ENCODE results near the gene PACSIN2.
"Not testable (repeated sequence)": the region's sequence is repeated elsewhere in the genome, so short reads cannot be mapped to it uniquely, and the experiment has no call there.

Gene PACSIN2

DNA sequence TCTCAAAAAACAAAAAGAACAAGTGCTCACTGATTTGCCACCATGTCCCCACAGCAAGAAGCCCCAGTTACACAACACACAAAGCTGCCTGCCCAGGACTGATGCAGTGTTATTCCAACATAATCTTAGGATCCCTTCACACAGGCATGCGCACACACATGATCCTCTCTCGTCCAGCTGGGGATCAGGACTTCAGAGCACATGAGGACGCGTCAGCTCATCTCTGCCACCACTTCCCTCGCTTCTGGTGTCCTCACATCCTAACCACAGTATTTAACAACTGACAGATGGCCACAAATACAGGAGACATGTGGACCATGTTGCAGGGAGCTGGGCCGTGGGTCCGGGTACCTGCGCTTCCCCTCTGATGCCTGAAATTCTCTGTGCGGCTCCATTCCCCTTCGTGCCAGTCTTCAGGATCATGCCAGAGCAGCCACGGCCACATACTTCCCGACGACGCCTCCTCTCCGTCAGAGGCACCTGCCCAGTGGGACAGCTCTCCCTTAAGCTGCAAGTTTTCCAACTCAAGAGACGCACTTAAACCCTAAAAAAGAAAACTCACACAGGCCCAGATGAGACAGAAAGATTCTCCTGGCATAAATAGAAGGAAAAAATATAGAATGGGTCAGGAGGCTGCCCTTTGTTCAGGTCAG, 68.3 kb downstream of the PACSIN2 start:
- TF ChIP-seq POLR2A (IDR thresholded peaks at IDR 0.05; ENCODE audit: low read length) = no peak
- no peak for DNase-seq

DNA sequence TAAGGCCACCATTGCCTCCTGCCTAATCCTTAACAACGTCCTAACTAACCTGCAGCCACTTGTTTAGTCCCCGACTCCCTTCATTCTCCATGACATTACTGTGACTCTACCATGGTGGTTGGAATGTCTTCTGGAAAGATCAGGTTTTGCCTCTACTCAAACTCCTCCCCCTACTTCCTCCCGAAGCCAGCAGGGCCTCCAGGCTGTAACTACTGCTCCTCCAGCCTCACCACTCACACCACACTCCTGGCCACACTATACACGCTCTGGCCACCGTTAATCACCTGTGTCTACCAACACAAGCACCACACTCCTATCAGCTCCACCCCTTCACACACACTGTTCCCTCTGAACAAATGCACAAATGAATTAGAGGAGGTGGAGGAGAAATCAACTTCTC, 69.2 kb downstream of the PACSIN2 start:
- DNase-seq = no peak
- TF ChIP-seq POLR2A (IDR thresholded peaks at IDR 0.05; ENCODE audit: low read length) = no peak
- no peak for TF ChIP-seq GATA1 (IDR thresholded peaks at IDR 0.05; ENCODE audit: low read depth, low read length)

DNA sequence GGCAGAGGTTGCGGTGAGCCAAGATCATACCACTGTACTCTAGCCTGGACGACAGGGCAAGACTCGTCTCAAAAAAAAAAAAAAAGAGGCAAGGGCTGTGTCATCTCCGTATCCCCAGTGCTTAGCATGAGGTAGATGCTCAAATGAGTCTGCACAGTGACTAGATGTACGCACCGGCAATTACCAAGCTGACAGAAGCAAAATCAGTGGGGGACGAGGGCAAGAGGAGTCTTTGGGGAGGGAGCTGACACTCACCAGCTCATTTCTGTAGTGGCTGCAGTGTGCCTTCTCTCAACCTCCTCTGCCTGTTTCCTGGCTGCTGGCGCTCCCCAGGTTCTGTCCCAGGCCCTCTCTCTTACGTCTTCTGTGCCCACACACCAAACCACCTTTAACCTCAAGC, 69.9 kb downstream of the PACSIN2 start:
- no peak for DNase-seq
- no peak for TF ChIP-seq GATA1 (IDR thresholded peaks at IDR 0.05; ENCODE audit: low read depth, low read length)
- no peak for TF ChIP-seq POLR2A (IDR thresholded peaks at IDR 0.05; ENCODE audit: low read length)

DNA sequence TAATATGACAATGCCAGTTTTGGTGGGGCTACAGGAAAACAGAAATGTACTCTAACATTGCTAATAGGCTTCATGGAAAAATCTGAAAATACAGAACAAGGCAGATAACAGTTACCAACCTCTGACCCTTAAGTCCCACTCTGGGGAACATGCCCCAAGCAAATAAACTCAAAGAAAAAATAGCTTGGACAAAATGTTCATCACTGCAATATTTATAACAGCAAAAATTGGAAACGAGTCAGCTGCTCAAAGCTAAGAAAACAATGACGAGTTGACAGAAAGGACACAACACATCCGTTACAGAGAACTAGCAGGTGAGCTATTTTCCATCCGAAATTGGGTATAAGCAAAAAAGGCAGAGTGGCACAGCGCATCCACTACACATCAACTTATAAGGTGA, 70.5 kb downstream of the PACSIN2 start:
- no peak for DNase-seq
- TF ChIP-seq GATA1 (IDR thresholded peaks at IDR 0.05; ENCODE audit: low read depth, low read length) = no peak
- no peak for TF ChIP-seq POLR2A (IDR thresholded peaks at IDR 0.05; ENCODE audit: low read length)

DNA sequence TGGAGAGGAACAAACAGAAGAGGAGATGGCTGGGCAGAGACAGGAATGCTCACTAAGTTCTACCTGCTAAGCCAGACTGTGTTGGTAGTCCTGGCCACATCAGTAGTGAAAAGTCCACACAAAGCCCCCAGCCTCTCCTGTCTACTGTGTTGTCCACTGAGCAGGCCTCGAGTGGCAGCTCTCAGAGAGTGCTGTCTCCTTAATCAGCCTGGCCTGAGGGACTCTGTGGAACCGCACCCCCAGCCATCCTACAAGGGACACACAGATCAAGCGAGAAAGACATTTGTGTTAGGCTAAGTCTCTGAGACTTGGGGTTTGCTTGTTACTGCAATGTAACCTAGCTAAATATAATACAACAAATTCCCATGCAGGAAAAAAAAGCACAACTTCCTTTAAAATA, 71.0 kb downstream of the PACSIN2 start:
- TF ChIP-seq GATA1 (IDR thresholded peaks at IDR 0.05; ENCODE audit: low read depth, low read length) = no peak
- no peak for TF ChIP-seq POLR2A (IDR thresholded peaks at IDR 0.05; ENCODE audit: low read length)

DNA sequence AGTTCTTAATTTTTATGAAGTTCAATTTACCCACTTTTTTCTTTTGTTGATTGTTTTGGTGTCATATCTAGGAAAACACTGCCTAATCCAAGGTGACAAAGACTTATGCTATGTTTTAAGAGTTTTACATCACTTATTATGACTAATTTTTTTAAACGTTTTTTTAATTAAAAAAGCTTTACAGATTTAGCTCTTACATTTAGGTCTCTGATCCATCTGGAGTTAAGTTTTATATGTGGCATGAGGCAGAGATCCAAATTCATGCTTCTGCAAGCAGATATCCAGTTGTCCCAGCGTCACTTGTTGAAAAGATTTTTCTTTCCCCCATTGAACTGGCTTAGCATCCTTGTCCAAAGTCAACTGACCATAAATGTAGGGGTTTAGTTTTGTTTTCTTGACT, 72.6 kb downstream of the PACSIN2 start:
- no peak for TF ChIP-seq GATA1 (IDR thresholded peaks at IDR 0.05; ENCODE audit: low read depth, low read length)
- TF ChIP-seq POLR2A (IDR thresholded peaks at IDR 0.05; ENCODE audit: low read length) = no peak
- DNase-seq = no peak

More for the DNA sequence above, 71.0 kb downstream of the PACSIN2 start:
- DNase-seq = no peak

DNA sequence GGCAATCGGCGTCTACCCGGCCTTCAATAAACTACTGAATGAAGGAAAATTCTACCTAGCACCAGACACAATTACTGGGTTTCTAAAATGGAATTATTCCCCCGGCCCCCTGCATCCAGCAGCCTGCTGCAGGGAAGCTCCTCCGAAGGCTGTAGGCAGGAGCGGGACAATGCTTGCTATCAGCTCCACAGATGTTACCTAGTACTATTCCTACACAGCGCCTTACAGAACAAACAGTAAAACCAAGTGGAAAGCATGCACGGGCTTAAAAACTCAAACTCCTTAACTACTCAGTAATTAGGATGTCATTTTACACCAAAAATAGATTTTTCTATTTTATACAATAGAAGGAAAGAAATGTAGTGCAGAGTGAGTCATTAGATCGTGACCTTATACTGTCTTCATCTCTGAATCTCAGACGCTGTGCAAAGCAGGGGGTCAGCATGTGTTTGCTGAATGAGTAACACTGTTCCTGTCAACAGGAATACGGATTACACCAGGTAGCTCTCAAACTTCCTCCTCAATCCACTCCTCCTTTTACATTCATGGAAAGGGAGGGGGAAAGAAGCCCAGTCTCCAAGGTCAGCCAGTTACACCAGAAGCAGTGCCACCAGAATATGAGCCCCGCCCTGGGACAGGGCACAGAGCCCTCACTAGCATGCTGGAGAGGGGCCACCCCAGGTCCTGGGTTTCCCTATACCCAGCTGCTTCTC, 74.9 kb downstream of the PACSIN2 start:
- no peak for TF ChIP-seq POLR2A (IDR thresholded peaks at IDR 0.05; ENCODE audit: low read length)
- no peak for TF ChIP-seq GATA1 (IDR thresholded peaks at IDR 0.05; ENCODE audit: low read depth, low read length)
- no peak for DNase-seq

DNA sequence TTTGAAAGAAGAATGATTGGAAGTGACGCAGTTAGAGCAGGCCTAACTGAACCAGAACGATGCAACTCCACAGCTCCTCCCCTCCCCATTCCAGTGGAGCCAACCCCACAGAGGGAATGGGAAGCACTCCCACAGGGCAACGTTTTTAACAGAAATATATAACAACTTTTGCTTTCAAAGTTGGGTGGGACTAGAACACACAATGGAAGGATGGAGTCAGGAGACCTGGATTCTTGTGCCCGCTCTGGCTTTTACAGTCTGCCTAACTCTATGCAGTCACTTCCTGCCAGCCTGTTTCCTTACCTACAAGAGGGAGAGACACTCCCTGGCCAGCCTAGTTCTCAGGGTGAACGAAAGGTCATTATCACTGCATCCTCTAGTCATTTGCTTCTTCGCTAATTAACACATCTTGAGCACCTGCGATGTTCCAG, 75.5 kb downstream of the PACSIN2 start:
- TF ChIP-seq POLR2A (IDR thresholded peaks at IDR 0.05; ENCODE audit: low read length) (no peak), GATA1 (IDR thresholded peaks at IDR 0.05; ENCODE audit: low read depth, low read length) (no peak)
- DNase-seq = no peak

DNA sequence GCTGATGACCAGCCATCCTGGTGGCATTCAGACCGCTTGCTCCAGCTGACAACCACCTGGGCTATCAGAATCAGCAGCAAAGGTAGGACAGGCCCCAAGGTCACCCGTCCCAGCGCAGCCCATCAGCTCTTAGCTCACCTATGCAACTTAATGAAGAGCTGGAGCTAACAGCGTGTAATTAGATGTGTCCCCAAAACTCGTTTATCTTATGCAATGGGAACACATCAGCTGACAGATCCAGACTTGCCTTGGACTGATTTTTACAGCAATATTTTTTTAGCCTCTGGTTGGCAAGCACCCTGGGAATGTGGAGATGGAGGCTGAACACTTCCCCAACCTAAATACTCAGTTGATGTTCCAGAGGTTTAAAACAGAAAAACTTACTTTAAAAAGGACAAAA, 76.0 kb downstream of the PACSIN2 start:
- TF ChIP-seq GATA1 (IDR thresholded peaks at IDR 0.05; ENCODE audit: low read depth, low read length) = no peak
- TF ChIP-seq POLR2A (IDR thresholded peaks at IDR 0.05; ENCODE audit: low read length) = no peak

DNA sequence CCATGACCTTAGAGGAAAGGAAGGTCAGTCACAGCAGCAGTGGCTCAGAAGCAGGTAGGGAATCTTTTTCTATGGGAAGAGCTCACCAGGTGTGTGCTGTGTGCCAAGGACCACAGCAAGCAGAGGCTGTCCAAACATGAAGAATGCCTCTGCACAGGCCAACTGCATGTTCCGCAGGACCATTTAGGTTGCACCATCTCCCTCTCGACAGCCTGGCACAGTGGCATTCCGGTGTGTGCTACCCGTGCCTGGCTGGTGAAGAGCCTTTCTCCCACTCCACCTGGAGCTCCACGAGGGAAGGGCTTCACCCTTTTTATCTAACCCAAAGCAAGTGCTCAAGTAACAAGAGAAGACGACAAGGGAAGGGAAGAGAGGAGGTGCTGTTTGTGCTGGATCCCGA, 76.5 kb downstream of the PACSIN2 start:
- TF ChIP-seq GATA1 (IDR thresholded peaks at IDR 0.05; ENCODE audit: low read depth, low read length) (no peak), POLR2A (IDR thresholded peaks at IDR 0.05; ENCODE audit: low read length) (no peak)
- DNase-seq = no peak

More for the DNA sequence above, 76.0 kb downstream of the PACSIN2 start:
- no peak for DNase-seq

DNA sequence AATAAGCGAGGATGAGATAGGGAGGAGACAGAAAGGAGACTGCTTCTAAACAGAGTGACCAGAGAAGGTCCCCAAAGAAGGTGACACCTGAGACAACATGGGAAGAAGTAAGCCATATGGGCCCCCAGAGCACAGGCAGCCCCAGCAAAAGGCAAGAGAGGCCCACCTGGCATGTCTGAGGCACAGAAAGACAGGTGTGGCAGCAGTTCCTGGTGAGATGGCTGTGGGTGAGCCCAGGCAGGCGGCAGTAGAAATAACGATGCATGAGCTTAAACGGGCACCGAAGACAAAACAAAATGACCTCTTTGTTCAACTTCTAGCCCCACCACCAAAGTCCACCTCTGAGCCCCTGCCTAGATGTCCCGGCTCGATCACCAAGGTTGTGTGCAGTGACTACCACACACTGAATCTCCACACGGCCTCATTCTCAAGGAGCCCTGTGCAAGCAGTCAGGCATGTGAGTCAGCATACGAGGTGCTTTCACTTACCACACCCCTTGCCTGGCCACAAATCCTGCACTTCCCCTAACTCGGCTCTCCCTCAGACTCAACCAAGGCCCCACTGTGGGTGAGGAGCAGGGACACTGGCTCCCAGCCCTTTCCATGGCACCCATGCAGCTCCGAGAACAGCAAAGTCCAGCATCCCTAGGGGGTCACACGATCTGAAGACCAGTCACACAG, 77.6 kb downstream of the PACSIN2 start:
- peak; percentile 46 to 67 for DNase-seq
- TF ChIP-seq POLR2A (IDR thresholded peaks at IDR 0.05; ENCODE audit: low read length) = no peak
- TF ChIP-seq GATA1 (IDR thresholded peaks at IDR 0.05; ENCODE audit: low read depth, low read length) = no peak

DNA sequence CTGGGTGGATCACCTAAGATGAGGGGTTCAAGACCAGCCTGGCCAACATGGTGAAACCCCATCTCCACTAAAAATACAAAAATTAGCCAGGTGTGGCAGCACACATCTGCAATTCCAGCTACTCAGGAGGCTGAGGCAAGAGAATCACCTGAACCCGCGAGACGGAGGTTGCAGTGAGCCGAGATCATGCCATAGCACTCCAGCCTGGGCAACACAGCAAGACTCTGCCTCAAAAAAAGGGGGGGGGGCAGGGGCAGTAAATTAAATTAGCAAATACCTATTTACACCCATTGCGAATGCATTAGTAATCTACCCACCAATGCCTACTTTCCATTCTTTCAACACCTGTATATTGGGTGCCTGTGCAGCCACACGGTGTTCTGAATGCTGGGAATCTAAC, 78.3 kb downstream of the PACSIN2 start:
- not testable (repeated sequence) for DNase-seq

DNA sequence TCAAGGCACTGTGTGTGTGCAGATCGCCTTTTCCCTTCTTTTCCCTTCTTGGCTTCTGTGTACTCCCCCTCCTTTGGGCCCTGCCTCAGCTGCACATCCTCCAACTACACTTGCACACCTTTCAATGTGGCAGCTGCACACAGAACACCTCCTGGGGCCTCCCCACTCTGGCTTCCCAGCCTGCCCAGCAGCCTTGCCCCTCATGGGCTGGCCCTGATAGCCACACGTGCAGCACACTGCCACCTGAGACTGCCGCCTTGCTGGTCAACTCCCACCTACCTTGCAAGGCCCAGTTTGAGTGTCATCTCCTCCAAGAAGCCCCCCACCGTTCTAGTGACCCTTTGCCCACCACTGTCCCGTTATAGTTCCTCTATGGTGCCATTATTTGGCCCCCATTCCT, 80.6 kb downstream of the PACSIN2 start:
- DNase-seq = no peak
- TF ChIP-seq GATA1 (IDR thresholded peaks at IDR 0.05; ENCODE audit: low read depth, low read length) (no peak), POLR2A (IDR thresholded peaks at IDR 0.05; ENCODE audit: low read length) (no peak)

DNA sequence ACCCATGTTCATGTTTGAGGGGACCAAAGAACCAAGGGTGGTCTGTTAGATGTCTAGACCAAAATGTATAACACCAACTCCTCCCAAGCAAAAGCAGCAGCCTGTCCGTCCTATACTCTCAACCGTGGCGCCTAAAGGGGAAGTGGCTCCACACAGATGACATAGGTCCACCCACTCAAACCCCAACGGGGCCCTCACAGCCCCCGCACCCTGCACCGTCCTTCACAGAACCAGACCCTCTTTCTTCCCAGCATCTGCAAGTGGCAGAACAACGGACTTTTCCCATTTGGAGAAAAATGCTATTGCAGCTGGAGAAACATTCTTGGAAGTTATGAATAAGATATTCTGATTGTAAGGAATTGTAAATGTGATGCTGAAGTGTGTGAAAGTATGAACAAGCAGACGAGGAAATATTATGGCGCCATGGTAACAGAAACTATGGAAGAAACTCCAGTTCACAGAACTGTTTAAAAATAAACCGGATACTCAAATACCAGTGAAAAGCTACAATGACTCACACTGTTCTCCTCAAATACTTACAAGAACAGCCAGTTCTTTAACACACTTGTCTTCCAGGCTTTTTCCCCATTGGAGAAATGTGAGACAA, 81.4 kb downstream of the PACSIN2 start:
- no peak for DNase-seq
- TF ChIP-seq POLR2A (IDR thresholded peaks at IDR 0.05; ENCODE audit: low read length) = no peak
- no peak for TF ChIP-seq GATA1 (IDR thresholded peaks at IDR 0.05; ENCODE audit: low read depth, low read length)
